ENCODE results near the gene FHIT.

The FHIT gene

GRCh38 chr3:60469481-60469880, 781.8 kb downstream of the FHIT start:
- no peak for DNase-seq (ENCODE audit: low read depth)

GRCh38 chr3:60463685-60464084, 787.6 kb downstream of the FHIT start:
- DNase-seq (ENCODE audit: low read depth), result no peak

GRCh38 chr3:60461267-60461666, 790.0 kb downstream of the FHIT start:
- DNase-seq (ENCODE audit: low read depth), result no peak

GRCh38 chr3:60456180-60456579, 795.1 kb downstream of the FHIT start:
- DNase-seq (ENCODE audit: low read depth), result no peak

- DNase-seq (ENCODE audit: low read depth), result no peak
Observed at GRCh38 chr3:60453326-60453725, 797.9 kb downstream of the FHIT start.

GRCh38 chr3:60448696-60449095, 802.6 kb downstream of the FHIT start:
- DNase-seq (ENCODE audit: low read depth), result no peak

- DNase-seq (ENCODE audit: low read depth), result no peak
Observed at GRCh38 chr3:60445446-60445845, 805.8 kb downstream of the FHIT start.

- no peak for DNase-seq (ENCODE audit: low read depth)
Observed at GRCh38 chr3:60444898-60445437, 806.3 kb downstream of the FHIT start.

GRCh38 chr3:60440869-60441268, 810.4 kb downstream of the FHIT start:
- no peak for DNase-seq (ENCODE audit: low read depth)

GRCh38 chr3:60435941-60436650, 815.2 kb downstream of the FHIT start:
- no peak for DNase-seq (ENCODE audit: low read depth)

- DNase-seq (ENCODE audit: low read depth), result no peak
Observed at GRCh38 chr3:60434950-60435349, 816.3 kb downstream of the FHIT start.

GRCh38 chr3:60434323-60434722, 816.9 kb downstream of the FHIT start:
- DNase-seq (ENCODE audit: low read depth), result no peak

GRCh38 chr3:60431599-60431958, 819.7 kb downstream of the FHIT start:
- DNase-seq (ENCODE audit: low read depth), result no peak

GRCh38 chr3:60430205-60430604, 821.0 kb downstream of the FHIT start:
- DNase-seq (ENCODE audit: low read depth), result no peak

GRCh38 chr3:60427109-60427508, 824.1 kb downstream of the FHIT start:
- DNase-seq (ENCODE audit: low read depth), result no peak

- no peak for DNase-seq (ENCODE audit: low read depth)
Observed at GRCh38 chr3:60424942-60425341, 826.3 kb downstream of the FHIT start.

GRCh38 chr3:60424034-60424433, 827.2 kb downstream of the FHIT start:
- DNase-seq (ENCODE audit: low read depth), result no peak

- DNase-seq (ENCODE audit: low read depth), result no peak
Observed at GRCh38 chr3:60423556-60423955, 827.7 kb downstream of the FHIT start.

- DNase-seq (ENCODE audit: low read depth), result no peak
Observed at GRCh38 chr3:60421749-60422446, 829.4 kb downstream of the FHIT start.

GRCh38 chr3:60417576-60417975, 833.7 kb downstream of the FHIT start:
- no peak for DNase-seq (ENCODE audit: low read depth)

- no peak for DNase-seq (ENCODE audit: low read depth)
Observed at GRCh38 chr3:60414011-60414410, 837.2 kb downstream of the FHIT start.

- no peak for DNase-seq (ENCODE audit: low read depth)
Observed at GRCh38 chr3:60413551-60413950, 837.7 kb downstream of the FHIT start.

- no peak for DNase-seq (ENCODE audit: low read depth)
Observed at GRCh38 chr3:60403866-60404265, 847.4 kb downstream of the FHIT start.

GRCh38 chr3:60402931-60403330, 848.3 kb downstream of the FHIT start:
- no peak for DNase-seq (ENCODE audit: low read depth)
